ENCODE data around the gene C2orf72. TPM values are rescaled to one million over a fixed set of nuclear protein-coding genes. Genes with fewer than 3 reads are reported as not detected.

The C2orf72 gene
- total and polyA plus RNA-seq, 2 of the 13 experiments (the other 11 are each of a cell fraction or from before 2014, with no cell fraction given): 147 to 203 TPM

DNA sequence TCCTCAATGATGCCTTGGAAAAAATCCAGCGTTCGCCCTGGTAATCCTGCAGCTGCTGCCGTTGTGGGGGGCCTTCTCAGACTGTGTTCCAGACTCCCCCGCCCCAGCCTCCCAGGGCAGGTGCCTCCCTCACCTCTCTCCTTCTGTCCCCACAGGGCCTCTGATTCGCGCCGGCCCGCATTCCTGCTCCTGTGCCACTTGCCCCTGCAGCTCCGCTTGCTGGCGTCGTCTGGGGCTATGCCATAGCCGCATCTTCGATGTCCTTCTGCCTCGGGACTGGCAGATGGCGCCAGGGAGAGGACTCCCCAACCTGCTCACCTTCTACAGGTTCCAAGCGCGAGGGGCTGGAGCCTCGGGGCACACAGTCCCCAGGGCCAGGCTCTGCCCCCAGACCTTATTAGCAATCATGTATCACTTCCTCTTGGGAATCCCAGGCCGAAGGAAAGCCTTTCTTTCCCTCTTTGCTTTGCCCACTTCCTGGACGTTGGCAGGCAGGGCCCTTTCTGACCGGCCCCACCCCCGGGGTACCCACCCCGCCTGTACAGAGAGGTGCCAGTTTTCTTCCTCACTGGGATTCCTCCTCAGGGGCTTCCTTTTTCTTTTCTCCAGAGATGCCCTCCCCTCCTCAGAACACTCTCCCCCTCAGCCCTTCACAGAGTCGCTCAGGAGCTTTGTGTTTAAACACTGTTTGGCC, 37.0 kb upstream of the C2orf72 start (continued):
- TF ChIP-seq CCDC6 (CRISPR knock-in tag; IDR thresholded peaks at IDR 0.05) (0 out of 2 replicates have a peak, but pooled peaks have one; percentile 39), ZNF7 (CRISPR knock-in tag; IDR thresholded peaks at IDR 0.05) (no peak), BORCS8-MEF2B (CRISPR knock-in tag; IDR thresholded peaks at IDR 0.05) (0 out of 2 replicates have a peak, but pooled peaks have one; percentile 28), ZBTB33 (CRISPR knock-in tag; IDR thresholded peaks at IDR 0.05) (0 out of 2 replicates have a peak, but pooled peaks have one; percentile 27), CENPX (CRISPR knock-in tag; IDR thresholded peaks at IDR 0.05) (no peak), ZBTB44 (CRISPR knock-in tag; IDR thresholded peaks at IDR 0.05) (no peak), NR0B2 (CRISPR knock-in tag; IDR thresholded peaks at IDR 0.05) (no peak), ZNF275 (CRISPR knock-in tag; IDR thresholded peaks at IDR 0.05; ENCODE audit: borderline replicate concordance) (no peak), HMGXB4 (CRISPR knock-in tag; IDR thresholded peaks at IDR 0.05; ENCODE audit: borderline replicate concordance in 1 of 2, low read depth in 1 of 2) (0 out of 4 replicates have a peak, but pooled peaks of 1 of the 2 experiments have one; percentile 53), ZNF468 (CRISPR knock-in tag; IDR thresholded peaks at IDR 0.05) (0 out of 2 replicates have a peak, but pooled peaks have one; percentile 18), RFX3 (CRISPR knock-in tag; IDR thresholded peaks at IDR 0.05) (no peak), HNRNPL (IDR thresholded peaks at IDR 0.05; ENCODE audit: low read depth, low read length) (peak; percentile 94), SAP130 (CRISPR knock-in tag; IDR thresholded peaks at IDR 0.05; ENCODE audit: low read depth) (no peak), MED1 (CRISPR knock-in tag; IDR thresholded peaks at IDR 0.05) (0 out of 2 replicates have a peak, but pooled peaks have one; percentile 39), RXRB (CRISPR knock-in tag; IDR thresholded peaks at IDR 0.05; ENCODE audit: borderline replicate concordance) (no peak; the same call in 1 of the 2 replicates), PITX1 (CRISPR knock-in tag; IDR thresholded peaks at IDR 0.05) (no peak), ZFP37 (CRISPR knock-in tag; IDR thresholded peaks at IDR 0.05; ENCODE audit: borderline replicate concordance) (0 out of 2 replicates have a peak, but pooled peaks have one; percentile 32), ZNF691 (CRISPR knock-in tag; IDR thresholded peaks at IDR 0.05; ENCODE audit: borderline replicate concordance, low read depth) (peak; percentile 51; the same call in 1 of the 2 replicates)

Measured in HepG2 (cell line).